ENCODE results near the gene TPM1. TPM values are rescaled to one million over a fixed set of nuclear protein-coding genes. Genes with fewer than 3 reads are reported as not detected.

The TPM1 gene
- total and polyA plus RNA-seq, 2 donors (not counting 1 experiment from before 2014, with no cell fraction given), result 224 to 1,732 TPM

GRCh38 chr15:63008333-63009049, 34.1 kb upstream of the TPM1 start:
- Histone ChIP-seq H4K20me1 (ENCODE audit: control insufficient read depth, extremely low read depth, insufficient read depth, low read length) (no peaks in the 10 kb centered on the region), H3K27me3 (ENCODE audit: control insufficient read depth, insufficient read depth, low read length) (no peaks in the 10 kb centered on the region), H2AFZ (ENCODE audit: low read length) (no peak overlapping the region), H3K4me2 (ENCODE audit: extremely low read depth, insufficient read depth, low read length) (no peak overlapping the region), H3K4me3 (replicated peaks in 1 of 4; ENCODE audit: control extremely low read depth in 1 of 4, insufficient read depth in 1 of 4, low read depth in 3 of 4, low read length in 4 of 4) (no peak overlapping the region), H3K4me1 (ENCODE audit: control insufficient read depth, extremely low read depth, insufficient read depth, low read length) (peaks cover 5% of the 10 kb centered on the region), H3K9me3 (ENCODE audit: control insufficient read depth, insufficient read depth, low read depth, low read length) (no peaks in the 10 kb centered on the region), H3K27ac (ENCODE audit: insufficient read depth, low read length) (no peak overlapping the region), H3K9ac (ENCODE audit: insufficient read depth, low read length) (no peak overlapping the region), H3K36me3 (ENCODE audit: control insufficient read depth, insufficient read depth, low read length) (no peaks in the 10 kb centered on the region), H3K79me2 (ENCODE audit: control insufficient read depth, insufficient read depth, low read length) (no peaks in the 10 kb centered on the region)
- no peak for DNase-seq (ENCODE audit: low read depth in 2 of 2)
- TF ChIP-seq EZH2 (IDR thresholded peaks at IDR 0.05; ENCODE audit: low read length, missing control alignments) (no peak), CTCF (conservative IDR thresholded peaks at IDR 0.05 in 1 of 2, IDR thresholded peaks at IDR 0.05 in 1 of 2; ENCODE audit: low read depth in 1 of 2, low read length in 2 of 2) (no peak)

DNA sequence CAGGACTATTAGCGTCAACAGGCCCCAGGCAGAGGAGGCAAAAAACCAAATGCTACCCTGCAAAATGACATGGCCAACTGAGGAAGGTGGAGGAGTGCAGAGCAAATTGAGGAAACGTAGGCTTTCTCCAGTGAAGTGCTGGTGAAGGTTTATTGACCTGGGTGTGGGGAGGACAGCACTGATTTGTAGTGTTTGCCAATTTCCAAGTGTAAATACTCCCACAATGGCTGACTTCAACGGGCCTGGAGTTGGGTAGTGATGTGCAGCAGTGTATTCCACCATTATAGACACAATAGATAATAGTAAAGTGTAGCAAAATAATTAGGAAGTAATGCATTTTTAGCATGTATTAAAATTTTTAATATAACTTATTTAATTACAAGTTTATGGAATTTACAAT, 32.2 kb upstream of the TPM1 start:
- Histone ChIP-seq H3K4me3 (replicated peaks in 1 of 4; ENCODE audit: control extremely low read depth in 1 of 4, insufficient read depth in 1 of 4, low read depth in 3 of 4, low read length in 4 of 4) (no peak overlapping the region), H3K4me1 (ENCODE audit: control insufficient read depth, extremely low read depth, insufficient read depth, low read length) (peaks cover 22% of the 10 kb centered on the region), H4K20me1 (ENCODE audit: control insufficient read depth, extremely low read depth, insufficient read depth, low read length) (no peaks in the 10 kb centered on the region), H2AFZ (ENCODE audit: low read length) (no peak overlapping the region), H3K9ac (ENCODE audit: insufficient read depth, low read length) (no peak overlapping the region), H3K27me3 (ENCODE audit: control insufficient read depth, insufficient read depth, low read length) (no peaks in the 10 kb centered on the region), H3K36me3 (ENCODE audit: control insufficient read depth, insufficient read depth, low read length) (no peaks in the 10 kb centered on the region), H3K79me2 (ENCODE audit: control insufficient read depth, insufficient read depth, low read length) (no peaks in the 10 kb centered on the region), H3K27ac (ENCODE audit: insufficient read depth, low read length) (no peak overlapping the region), H3K9me3 (ENCODE audit: control insufficient read depth, insufficient read depth, low read depth, low read length) (no peaks in the 10 kb centered on the region), H3K4me2 (ENCODE audit: extremely low read depth, insufficient read depth, low read length) (no peak overlapping the region)
- no peak for DNase-seq (ENCODE audit: low read depth in 2 of 2)
- no peak for TF ChIP-seq CTCF (conservative IDR thresholded peaks at IDR 0.05 in 1 of 2, IDR thresholded peaks at IDR 0.05 in 1 of 2; ENCODE audit: low read depth in 1 of 2, low read length in 2 of 2)
- TF ChIP-seq EZH2 (IDR thresholded peaks at IDR 0.05; ENCODE audit: low read length, missing control alignments), result no peak

GRCh38 chr15:63010920-63011693, 31.4 kb upstream of the TPM1 start:
- Histone ChIP-seq H3K4me3 (replicated peaks in 1 of 4; ENCODE audit: control extremely low read depth in 1 of 4, insufficient read depth in 1 of 4, low read depth in 3 of 4, low read length in 4 of 4) (no peak overlapping the region), H3K27ac (ENCODE audit: insufficient read depth, low read length) (no peak overlapping the region), H3K9ac (ENCODE audit: insufficient read depth, low read length) (no peak overlapping the region), H4K20me1 (ENCODE audit: control insufficient read depth, extremely low read depth, insufficient read depth, low read length) (no peaks in the 10 kb centered on the region), H3K9me3 (ENCODE audit: control insufficient read depth, insufficient read depth, low read depth, low read length) (no peaks in the 10 kb centered on the region), H2AFZ (ENCODE audit: low read length) (no peak overlapping the region), H3K79me2 (ENCODE audit: control insufficient read depth, insufficient read depth, low read length) (no peaks in the 10 kb centered on the region), H3K36me3 (ENCODE audit: control insufficient read depth, insufficient read depth, low read length) (no peaks in the 10 kb centered on the region), H3K27me3 (ENCODE audit: control insufficient read depth, insufficient read depth, low read length) (no peaks in the 10 kb centered on the region), H3K4me1 (ENCODE audit: control insufficient read depth, extremely low read depth, insufficient read depth, low read length) (peaks cover 27% of the 10 kb centered on the region), H3K4me2 (ENCODE audit: extremely low read depth, insufficient read depth, low read length) (no peak overlapping the region)
- no peak for DNase-seq (ENCODE audit: low read depth in 2 of 2)
- TF ChIP-seq EZH2 (IDR thresholded peaks at IDR 0.05; ENCODE audit: low read length, missing control alignments) (no peak), CTCF (conservative IDR thresholded peaks at IDR 0.05 in 1 of 2, IDR thresholded peaks at IDR 0.05 in 1 of 2; ENCODE audit: low read depth in 1 of 2, low read length in 2 of 2) (no peak)
